Occipital lobe (tissue), 2 donors: ENCODE data around the gene KHDC3L. TPM values are rescaled to one million over a fixed set of nuclear protein-coding genes. Genes with fewer than 3 reads are reported as not detected.
"Not testable (repeated sequence)": the region's sequence is repeated elsewhere in the genome, so short reads cannot be mapped to it uniquely, and the experiment has no call there.

Source experiments
- DNase-seq: peaks from one replicate; lab custom pipeline; 2025; lab: John Stamatoyannopoulos, UW
- total RNA-seq: library from RNA; depleted of rRNA; stranded (reverse); fragments of >200 nt; gene quantifications from one replicate; pipeline ENCODE4 v1.2.3, GENCODE V29; 2014

KHDC3L gene
- total RNA-seq, 1 donor from 2014 or later: not detected

DNA sequence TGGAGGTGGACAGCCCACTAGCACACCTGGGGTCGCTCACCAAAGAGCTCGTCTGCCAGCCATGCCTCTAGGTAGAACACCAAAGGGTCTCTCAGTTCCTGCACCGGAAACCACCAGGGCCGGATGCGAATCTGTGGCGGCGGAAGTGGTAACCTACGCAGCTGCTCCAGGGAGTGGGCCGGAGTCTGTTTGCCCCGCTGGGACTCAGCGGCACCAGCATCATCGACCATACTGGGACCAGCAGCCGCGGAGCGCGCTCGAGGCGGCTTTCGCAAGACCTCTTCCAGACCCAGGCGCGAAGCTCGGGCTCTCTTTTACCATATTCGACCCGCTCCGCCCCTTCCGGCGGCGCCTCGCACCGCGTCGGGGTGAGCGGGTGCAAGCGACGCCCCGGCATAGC, 7.1 kb downstream of the KHDC3L start, which contains the start of gene OOEP:
Gene OOEP, minus strand, starts transcription at position 335 of the 400 bp plus-strand sequence. Its CDS starts 105 bp downstream, at position 230.
- no peak for DNase-seq

DNA sequence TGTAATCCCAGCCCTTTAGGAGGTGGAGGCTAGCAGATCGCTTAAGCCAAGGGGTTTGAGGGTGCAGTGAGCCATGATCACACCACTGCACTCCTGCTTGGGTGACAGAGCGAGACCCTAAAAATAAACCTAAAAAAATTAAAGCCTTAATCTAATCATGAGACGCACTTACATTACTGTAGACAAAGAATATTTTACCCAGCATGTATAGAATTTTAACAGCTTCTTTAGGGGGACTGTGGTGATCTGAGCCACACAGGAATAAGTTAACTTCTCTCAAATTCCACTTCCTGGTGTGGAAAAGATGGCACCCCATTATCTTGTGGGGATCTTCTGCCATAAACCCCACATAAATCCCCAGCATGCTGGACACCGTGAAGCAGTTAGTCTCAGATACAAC, 9.5 kb downstream of the KHDC3L start:
- no peak for DNase-seq

DNA sequence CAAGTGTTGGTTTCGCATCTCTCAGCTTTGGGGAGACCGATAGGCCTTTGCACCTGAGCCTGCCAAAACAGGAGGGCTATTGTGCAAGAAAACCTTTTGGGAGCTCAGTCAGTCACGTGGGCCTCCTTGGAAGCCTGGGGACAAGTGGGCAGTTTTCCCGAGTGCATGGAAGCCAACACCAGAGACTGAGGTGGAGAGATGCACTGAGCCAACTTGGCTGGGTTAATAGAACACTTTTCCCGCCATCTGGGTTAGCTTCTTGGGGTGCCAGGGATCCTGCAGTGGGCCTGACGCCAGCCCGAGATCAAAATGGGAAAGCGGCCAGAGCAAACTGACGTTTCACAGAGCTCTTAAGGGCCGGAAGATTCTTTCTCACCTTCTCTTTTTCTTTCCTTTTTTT, 10.1 kb downstream of the KHDC3L start:
- no peak for DNase-seq

DNA sequence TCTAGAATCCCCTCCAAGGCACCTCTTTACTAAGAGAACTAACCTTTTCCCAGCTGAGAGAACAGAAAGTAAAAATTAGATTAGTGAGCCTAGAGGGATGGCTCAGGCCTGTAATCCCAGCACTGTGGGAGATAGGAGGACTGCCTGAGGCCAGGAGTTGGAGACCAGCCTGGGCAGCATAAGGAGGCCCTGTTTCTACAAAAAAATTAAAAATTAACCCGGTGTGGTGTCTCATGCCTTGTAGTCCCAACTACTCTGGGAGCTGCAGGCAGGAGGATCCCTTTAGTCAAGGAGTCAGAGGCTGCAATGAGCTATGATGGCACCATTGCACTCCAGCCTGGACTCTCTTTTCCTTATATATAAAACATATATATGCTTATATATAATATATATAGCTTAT, 12.8 kb downstream of the KHDC3L start:
- no peak for DNase-seq

DNA sequence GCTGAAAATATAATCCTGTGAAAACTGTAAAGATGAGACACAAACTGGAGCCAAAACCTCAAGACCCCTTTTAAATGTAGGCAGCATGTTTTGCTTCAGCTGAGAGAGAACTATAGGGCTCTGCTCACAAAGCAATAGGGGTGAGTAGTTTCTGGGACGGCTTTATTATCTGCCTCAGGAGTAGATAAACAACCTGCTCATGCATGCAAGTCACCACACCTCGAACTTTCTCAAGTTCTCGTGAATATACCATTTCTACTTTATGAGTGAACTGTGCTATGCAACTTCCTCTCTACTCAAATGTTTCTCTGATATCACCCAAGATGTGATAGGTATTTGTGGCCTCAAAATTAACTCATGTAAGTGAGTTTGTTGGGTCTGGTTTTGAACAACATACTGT, 14.8 kb downstream of the KHDC3L start:
- DNase-seq: no peak

DNA sequence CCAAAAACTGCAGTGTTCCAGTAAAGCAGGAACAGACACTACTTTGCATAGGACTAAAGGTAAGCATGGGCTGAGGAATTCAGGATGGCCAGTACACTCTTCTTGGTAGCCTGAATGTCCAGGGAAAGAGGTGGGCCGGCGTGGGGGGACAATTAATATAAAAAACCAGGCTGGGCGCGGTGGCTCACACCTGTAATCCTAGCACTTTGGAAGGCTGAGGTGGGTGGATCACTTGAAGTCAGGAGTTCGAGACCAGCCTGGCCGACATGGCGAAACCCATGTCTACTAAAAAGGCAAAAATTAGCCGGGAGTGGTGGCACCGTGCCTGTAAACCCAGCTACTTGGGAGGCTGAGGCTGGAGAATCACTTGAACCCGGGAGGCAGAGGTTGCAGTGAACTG, 19.1 kb downstream of the KHDC3L start:
- DNase-seq: not testable (repeated sequence)

DNA sequence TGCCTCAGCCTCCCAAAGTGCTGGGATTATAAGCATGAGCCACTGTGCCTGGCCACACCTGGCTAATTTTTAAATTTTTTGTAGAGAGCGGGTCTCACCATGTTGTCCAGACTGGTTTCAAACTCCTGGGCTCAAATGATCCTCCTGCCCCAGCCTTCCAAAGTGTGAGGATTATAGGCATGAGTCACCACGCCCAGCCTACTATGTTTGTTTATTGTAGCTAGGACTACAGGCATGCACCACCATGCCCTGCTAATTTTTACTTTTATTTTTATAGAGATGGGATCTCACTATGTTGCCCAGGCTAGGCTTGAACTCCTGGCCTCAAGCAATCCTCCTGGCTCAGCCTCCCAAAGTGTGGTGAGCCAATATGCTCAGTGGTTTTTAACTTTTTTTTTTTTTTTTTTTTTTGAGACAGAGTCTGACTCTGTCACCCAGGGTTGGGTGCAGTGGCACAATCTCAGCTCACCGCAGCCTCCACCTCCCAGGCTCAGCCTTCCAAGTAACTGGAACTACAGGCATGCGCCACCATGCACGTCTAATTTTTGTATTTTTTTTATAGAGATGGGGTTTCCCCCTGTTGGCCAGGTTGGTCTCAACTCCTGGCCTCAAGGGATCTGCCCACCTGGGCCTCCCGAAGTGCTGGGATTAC, 20.1 kb downstream of the KHDC3L start:
- no peak for DNase-seq

DNA sequence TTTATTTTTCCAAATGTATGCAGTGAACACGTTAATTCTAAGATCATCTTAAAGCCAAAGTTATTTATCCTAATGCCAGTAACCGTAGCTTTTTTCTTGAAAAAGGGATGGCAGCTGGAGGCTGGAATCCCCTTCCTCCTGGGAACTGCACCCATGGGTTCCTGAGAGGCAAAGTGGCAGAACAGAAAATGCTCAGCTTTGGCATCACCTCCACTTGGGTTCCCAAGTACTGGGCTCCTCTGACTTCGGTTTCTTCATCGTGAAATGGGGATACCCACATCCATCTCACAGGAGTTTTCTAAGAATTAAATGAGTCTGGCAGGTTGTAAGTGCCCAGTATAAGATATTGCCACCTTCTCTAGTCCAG, 26.0 kb downstream of the KHDC3L start:
- DNase-seq: no peak

DNA sequence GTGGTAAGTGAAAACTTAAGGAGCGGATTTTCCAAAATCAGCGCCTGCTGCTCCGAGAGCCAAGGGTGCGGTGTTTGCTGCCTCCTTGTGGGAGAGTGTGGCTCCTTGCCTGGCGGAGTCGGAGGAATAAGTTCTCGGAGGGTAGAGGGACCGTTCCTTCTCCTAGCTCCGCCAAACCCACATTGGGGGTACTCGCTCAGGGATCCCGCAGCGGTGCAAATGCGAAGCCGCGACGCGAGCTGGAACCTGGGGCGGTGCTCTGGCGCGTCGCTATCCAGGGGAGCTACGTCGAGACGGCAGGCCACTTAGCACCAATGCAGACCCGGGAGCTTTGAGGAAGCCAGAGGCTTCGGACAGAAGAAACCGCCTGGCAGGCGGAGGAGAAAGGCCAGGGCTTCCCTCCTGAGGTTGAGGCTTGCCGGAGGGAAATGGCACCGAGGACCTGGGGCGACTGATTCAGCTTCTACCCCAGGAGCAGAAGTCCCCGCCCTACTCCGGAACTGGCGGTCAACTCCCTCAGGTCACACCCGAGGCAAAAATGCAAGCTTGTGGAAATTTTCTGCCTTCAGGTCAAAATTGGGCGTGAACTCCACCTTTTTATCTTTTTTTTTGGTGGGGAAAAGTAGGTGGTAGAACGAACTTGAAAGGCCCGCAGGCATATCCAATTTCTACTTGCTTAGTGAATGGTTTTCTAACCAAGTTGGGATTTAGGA, 26.5 kb downstream of the KHDC3L start:
- DNase-seq: no peak

DNA sequence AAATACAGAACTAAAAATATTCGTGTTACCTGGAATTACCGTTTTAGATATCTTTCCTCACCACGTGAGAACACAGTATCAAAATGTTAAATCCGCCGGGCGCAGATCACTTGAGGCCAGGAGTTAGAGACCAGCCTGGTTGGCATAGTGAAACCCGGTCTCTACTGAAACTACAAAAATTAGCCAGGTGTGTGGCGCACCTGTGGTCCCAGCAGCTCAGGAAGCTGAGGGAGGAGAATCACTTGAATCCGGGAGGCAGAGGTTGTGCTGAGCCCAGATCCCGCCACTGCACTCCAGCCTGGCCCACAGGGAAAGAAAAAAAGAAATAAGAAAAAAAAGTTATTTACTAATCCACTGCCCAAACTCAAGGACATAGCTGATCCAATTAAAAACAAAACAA, 27.4 kb downstream of the KHDC3L start:
- no peak for DNase-seq

DNA sequence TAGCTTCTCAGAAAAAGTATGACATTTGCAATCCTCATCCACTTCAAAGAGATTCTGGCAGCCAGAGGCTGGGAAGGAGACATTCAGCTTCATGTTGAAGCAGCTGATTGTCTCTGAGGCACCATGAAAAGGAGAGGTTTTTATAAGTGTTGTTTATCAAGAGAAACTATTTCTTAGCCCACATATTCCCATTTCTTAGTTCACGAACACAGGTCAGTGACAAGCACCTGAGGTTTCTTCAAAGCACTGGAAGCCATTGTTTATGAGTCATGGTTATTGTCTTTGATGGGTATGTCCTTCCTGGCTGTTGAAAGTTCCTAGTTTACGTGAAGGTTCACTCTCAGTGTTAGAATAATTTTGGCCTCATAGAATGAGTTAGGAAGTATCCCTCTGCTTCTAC, 29.2 kb downstream of the KHDC3L start:
- DNase-seq: no peak

DNA sequence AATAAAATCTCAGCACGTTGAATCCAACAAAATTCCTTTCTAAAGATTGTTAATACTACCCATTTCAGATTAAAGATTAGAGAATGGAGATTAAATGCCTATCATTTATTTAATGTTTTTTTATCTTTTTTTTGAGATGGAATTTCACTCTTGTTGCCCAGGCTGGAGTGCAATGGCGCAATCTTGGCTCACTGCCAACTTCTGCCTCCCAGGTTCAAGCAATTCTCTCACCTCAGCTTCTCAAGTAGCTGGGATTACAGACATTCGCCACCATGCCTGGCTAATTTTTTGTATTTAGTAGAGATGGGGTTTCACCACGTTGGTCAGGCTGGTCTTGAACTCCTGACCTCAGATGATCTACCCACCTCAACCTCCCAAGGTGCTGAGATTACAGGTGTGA, 29.7 kb downstream of the KHDC3L start:
- DNase-seq: not testable (repeated sequence)

DNA sequence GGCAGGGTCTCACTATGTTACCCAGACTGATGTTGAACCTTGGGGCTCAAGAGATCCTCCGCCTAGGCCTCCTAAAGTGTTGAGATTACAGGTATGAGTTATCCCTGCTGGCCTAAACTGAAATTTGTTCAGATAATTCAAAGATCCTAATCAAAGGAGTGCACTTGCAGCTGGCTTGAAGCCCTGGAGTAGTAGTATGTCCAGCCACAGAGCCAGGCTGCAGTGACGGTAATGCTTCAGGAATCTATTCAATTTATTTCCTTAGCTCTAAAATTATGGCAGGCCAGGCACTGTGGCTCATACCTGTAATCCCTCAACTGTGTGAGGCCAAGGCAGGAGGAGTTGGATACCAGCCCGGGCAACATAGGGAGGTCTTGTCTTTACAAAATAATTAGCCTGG, 30.8 kb downstream of the KHDC3L start:
- no peak for DNase-seq

DNA sequence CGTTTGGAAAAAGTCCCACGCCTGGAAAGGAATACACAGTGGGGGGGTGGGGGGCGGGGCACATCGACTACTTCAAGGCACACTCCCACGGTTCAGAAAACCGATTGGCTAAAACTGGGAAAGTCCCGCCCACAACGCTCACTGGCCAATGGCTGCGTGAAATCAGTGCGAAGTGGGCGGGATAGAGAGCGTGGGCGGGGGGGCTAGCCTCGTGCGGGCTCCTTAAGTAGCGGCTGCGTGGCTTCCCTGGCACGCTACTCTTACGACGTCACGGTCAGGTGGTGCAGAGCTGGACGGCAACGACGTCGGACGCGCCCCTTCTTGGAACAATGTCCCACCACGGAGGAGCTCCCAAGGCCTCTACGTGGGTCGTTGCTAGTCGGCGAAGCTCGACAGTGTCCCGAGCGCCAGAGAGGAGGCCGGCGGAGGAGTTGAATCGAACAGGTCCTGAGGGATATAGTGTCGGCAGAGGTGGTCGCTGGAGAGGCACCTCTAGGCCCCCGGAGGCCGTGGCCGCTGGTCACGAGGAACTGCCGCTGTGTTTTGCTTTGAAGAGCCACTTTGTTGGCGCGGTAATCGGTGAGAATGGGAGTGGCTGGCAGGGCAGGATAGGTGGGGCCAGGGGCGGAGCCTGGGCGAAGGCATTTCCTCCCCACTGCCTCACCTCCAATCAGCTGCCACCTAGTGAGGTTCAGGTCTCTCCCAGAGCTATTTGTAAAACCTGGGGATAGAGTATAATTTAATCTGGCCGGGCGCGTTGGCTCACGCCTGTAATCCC, 32.3 kb downstream of the KHDC3L start, which contains the start of gene DDX43:
Gene DDX43, plus strand, starts transcription at position 252 of the 778 bp plus-strand sequence. Its CDS starts 78 bp downstream, at position 330.
- no peak for DNase-seq

DNA sequence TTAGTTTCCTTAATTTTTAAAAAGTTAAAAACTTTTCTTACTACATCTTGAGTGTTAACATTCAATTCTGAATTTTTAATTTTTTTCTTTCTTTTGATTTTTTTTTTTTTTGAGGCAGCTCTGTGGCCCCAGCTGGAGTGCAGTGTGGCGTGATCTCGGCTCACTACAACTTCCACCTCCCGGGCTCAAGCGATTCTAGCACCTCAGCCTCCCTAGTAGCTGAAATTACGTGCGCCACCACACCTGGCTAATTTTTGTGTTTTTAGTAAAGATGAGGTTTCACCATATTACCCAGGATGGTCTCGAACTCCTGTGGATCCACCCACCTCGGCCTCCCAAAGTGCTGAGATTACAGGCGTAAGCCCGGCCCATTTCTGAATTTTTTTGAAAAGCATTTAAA, 33.4 kb downstream of the KHDC3L start:
- no peak for DNase-seq

DNA sequence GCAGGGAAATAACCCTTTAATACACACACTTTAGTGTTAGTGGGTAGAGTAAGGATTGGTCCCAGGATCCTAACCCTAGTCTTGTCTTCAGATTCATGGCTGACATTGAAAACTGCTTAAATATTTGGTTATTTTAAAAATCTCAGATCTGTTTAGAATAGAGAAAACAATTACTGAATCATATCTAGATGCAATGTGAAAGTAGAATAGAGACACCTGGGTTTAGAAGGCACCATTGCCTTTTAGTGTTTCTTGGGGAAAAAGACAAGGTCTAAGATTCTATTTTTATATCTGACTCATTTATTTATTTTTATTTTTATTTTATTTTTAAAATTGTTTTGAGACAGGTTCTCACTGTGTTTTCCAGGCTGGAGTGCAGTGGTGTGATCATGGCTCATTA, 38.2 kb downstream of the KHDC3L start:
- DNase-seq: no peak

DNA sequence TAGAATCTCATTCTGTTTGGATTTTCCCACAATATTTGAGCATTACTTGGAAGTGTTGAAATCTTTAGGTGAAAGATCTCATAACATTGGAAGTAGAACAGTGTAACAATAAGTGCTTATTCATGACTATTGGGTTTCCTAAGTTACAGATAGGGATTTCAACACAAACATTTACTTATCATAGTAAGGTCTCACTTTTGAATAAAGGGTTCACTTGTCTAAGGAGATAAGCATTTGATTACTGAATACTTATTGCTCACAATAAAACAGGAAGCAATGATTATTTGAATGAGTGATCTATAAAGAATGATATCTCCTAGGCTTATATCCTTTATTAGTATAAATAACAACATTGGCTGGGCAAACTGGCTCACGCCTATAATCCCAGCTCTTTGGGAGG, 46.9 kb downstream of the KHDC3L start:
- DNase-seq: no peak

DNA sequence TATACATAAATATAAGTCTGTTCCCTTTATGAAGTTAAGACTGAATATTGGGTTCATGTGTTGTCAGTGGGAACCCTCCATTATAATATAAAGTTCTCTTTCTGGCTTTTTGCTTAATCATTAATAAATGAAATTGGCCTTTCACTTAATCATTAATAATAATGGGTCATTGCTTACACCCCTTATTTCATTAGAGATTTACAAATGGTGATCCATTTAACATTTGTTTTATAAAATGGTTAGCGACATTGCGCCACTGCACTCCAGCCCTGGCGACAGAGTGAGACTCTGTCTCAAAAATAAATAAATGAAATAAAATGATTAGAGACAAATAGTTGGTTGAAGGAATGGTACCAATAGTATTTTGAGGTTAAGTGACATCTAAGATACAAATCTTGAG, 50.6 kb downstream of the KHDC3L start:
- DNase-seq: no peak
